HepG2 (cell line): ENCODE measurements around the gene SLC2A4. TPM values are rescaled to one million over a fixed set of nuclear protein-coding genes. Genes with fewer than 3 reads are reported as not detected.
A peak's percentile ranks its signal among the peaks of the same experiment; 100 is the strongest.

Experiments used
- CBX5 ChIP-seq: sonication (generic); formaldehyde crosslinking; IDR thresholded peaks from 2 replicates; pipeline ENCODE4 v1.4.0; 2020; ENCODE audit warnings: missing genetic modification reagents, borderline replicate concordance
- CENPBD1 ChIP-seq: sonication (generic); formaldehyde crosslinking; IDR thresholded peaks from 2 replicates; pipeline ENCODE4 v1.8.0; 2022; ENCODE audit warnings: missing genetic modification reagents, low read depth, mild to moderate bottlenecking, borderline replicate concordance
- CREB3 ChIP-seq: sonication (generic); formaldehyde crosslinking; IDR thresholded peaks from 2 replicates; pipeline ENCODE4 v1.5.0; 2020; ENCODE audit warnings: missing genetic modification reagents
- EZH2 ChIP-seq: conservative IDR thresholded peaks from 2 replicates; pipeline ENCODE4 v1.6.1; 2012; ENCODE audit warnings: mild to moderate bottlenecking, low read depth, low read length, moderate library complexity
- FOXO4 ChIP-seq: sonication (generic); formaldehyde crosslinking; conservative IDR thresholded peaks from 2 replicates; pipeline ENCODE4 v1.8.1; 2023; ENCODE audit warnings: missing genetic modification reagents
- MTF1 ChIP-seq: sonication (generic); formaldehyde crosslinking; IDR thresholded peaks from 2 replicates; pipeline ENCODE4 v1.5.0; 2020; ENCODE audit warnings: missing genetic modification reagents
- NFKB2 ChIP-seq: sonication (generic); formaldehyde crosslinking; IDR thresholded peaks from 2 replicates; pipeline ENCODE4 v1.4.0; 2020; ENCODE audit warnings: missing genetic modification reagents, borderline replicate concordance
- NFYC ChIP-seq: IDR thresholded peaks from 2 replicates; pipeline ENCODE4 v1.6.1; 2016; ENCODE audit warnings: missing genetic modification reagents, missing compliant biosample characterization
- NKX3-1 ChIP-seq: sonication (generic); formaldehyde crosslinking; IDR thresholded peaks from 2 replicates; pipeline ENCODE4 v1.5.0; 2020; ENCODE audit warnings: missing genetic modification reagents
- SIX1 ChIP-seq: sonication (generic); formaldehyde crosslinking; IDR thresholded peaks from 2 replicates; pipeline ENCODE4 v1.4.0; 2020; ENCODE audit warnings: missing genetic modification reagents, borderline replicate concordance
- SRF ChIP-seq: IDR thresholded peaks from 2 replicates; pipeline ENCODE4 v1.6.1; 2011; ENCODE audit warnings: mild to moderate bottlenecking, low read depth, low read length, moderate library complexity
- THAP7 ChIP-seq: sonication (generic); formaldehyde crosslinking; IDR thresholded peaks from 2 replicates; pipeline ENCODE4 v1.8.1; 2023; ENCODE audit warnings: mild to moderate bottlenecking, missing genetic modification reagents
- TP53 ChIP-seq: sonication (generic); formaldehyde crosslinking; conservative IDR thresholded peaks from 2 replicates; pipeline ENCODE4 v1.4.0; 2020; ENCODE audit warnings: missing genetic modification reagents
- ZBTB38 ChIP-seq: sonication (generic); formaldehyde crosslinking; IDR thresholded peaks from 2 replicates; pipeline ENCODE4 v1.5.1; 2020; ENCODE audit warnings: mild to moderate bottlenecking, missing genetic modification reagents
- ZHX1 ChIP-seq: sonication (generic); formaldehyde crosslinking; IDR thresholded peaks from 2 replicates; pipeline ENCODE4 v1.8.1; 2022; ENCODE audit warnings: low read depth, mild to moderate bottlenecking, missing genetic modification reagents
- ZNF264 ChIP-seq: sonication (generic); formaldehyde crosslinking; IDR thresholded peaks from 2 replicates; pipeline ENCODE4 v1.4.0; 2020; ENCODE audit warnings: missing genetic modification reagents
- ZNF446 ChIP-seq: sonication (generic); formaldehyde crosslinking; IDR thresholded peaks from 2 replicates; pipeline ENCODE4 v1.5.0; 2020; ENCODE audit warnings: mild to moderate bottlenecking, missing genetic modification reagents
- ZNF639 ChIP-seq: conservative IDR thresholded peaks from 2 replicates; pipeline ENCODE4 v1.6.1; 2018; ENCODE audit warnings: missing genetic modification reagents
- ZNF800 ChIP-seq: sonication (generic); formaldehyde crosslinking; IDR thresholded peaks from 2 replicates; pipeline ENCODE4 v1.4.0; 2020; ENCODE audit warnings: missing genetic modification reagents
- polyA plus RNA-seq, 8 experiments: library from polyadenylated mRNA; depleted of rRNA in 3 of 8; stranded (reverse) in 7 of 8; unstranded in 1 of 8; fragments of >200 nt; fragmentation: Illumina TruSeq in 4 of 8; extraction: Trizol in 4 of 8; gene quantifications; 2 replicates each; pipeline versions ENCODE4 v1.2.1 to v1.2.3, GENCODE V29; 2011 to 2016; ENCODE audit warnings: low read depth in 4 of 8, missing spikeins in 1 of 8, mixed read lengths in 1 of 8; ENCODE audit not compliant: insufficient read depth in 1 of 8
- total RNA-seq, 5 experiments: library from RNA; depleted of rRNA; stranded (reverse); fragments of >200 nt; fragmentation: Illumina TruSeq; extraction: Trizol; gene quantifications; 2 replicates each; pipeline ENCODE4 v1.2.3, GENCODE V29; 2016; ENCODE audit warnings: low read depth in 1 of 5

Gene SLC2A4
- total and polyA plus RNA-seq, 2 of the 13 experiments (the other 11 are each of a cell fraction or from before 2014, with no cell fraction given): 4.9 to 5.8 TPM

GRCh38 chr17:7239091-7240027 is 42.2 kb upstream of the SLC2A4 start, which contains the start of gene PHF23 (continued):
- no peak for TF ChIP-seq SRF
- peak; percentile 79; the same call in 1 of the 2 replicates for TF ChIP-seq ZNF639 (CRISPR knock-in tag)
- no peak for TF ChIP-seq ZHX1 (CRISPR knock-in tag)
- no peak for TF ChIP-seq MTF1 (CRISPR knock-in tag)
- 0 out of 2 replicates have a peak, but pooled peaks have one; percentile 21 for TF ChIP-seq ZNF800 (CRISPR knock-in tag)
- TF ChIP-seq NKX3-1 (CRISPR knock-in tag): no peak
- no peak for TF ChIP-seq NFKB2 (CRISPR knock-in tag)
- no peak for TF ChIP-seq TP53 (CRISPR knock-in tag)
- TF ChIP-seq SIX1 (CRISPR knock-in tag): no peak
- TF ChIP-seq CBX5 (CRISPR knock-in tag): no peak
- TF ChIP-seq ZBTB38 (CRISPR knock-in tag): no peak
- no peak for TF ChIP-seq FOXO4 (CRISPR knock-in tag)
- no peak for TF ChIP-seq ZNF264 (CRISPR knock-in tag)
- TF ChIP-seq NFYC (CRISPR knock-in tag): peak; percentile 50; the same call in 1 of the 2 replicates
- no peak for TF ChIP-seq ZNF446 (CRISPR knock-in tag)
- peak; percentile 40; the same call in 1 of the 2 replicates for TF ChIP-seq THAP7
- TF ChIP-seq CENPBD1 (CRISPR knock-in tag): no peak
- no peak for TF ChIP-seq CREB3 (CRISPR knock-in tag)
- no peak for TF ChIP-seq EZH2
